SJSA1 (cell line): ENCODE results near the gene GLT6D1. TPM values are rescaled to one million over a fixed set of nuclear protein-coding genes. Genes with fewer than 3 reads are reported as not detected.

Experiments
- DNase-seq, 2 experiments: peaks; one replicate each; pipeline ENCODE4 v3.0.0-alpha.2; 2015 to 2020; ENCODE audit warnings: low spot score in 2 of 2, low read depth in 1 of 2
- H3K27ac ChIP-seq: fragments of 250-450 bp; sonication (Bioruptor Pico); 2 replicates; pipeline ENCODE4 v1.5.1; 2020; ENCODE audit warnings: mild to moderate bottlenecking, moderate library complexity
- H3K27me3 ChIP-seq: fragments of 250-450 bp; sonication (Bioruptor Pico); replicated peaks from 2 replicates; pipeline ENCODE4 v1.5.1; 2020; ENCODE audit warnings: mild to moderate bottlenecking, moderate library complexity
- H3K36me3 ChIP-seq: fragments of 250-450 bp; sonication (Bioruptor Pico); 2 replicates; pipeline ENCODE4 v1.5.1; 2020; ENCODE audit warnings: mild to moderate bottlenecking
- H3K4me1 ChIP-seq: fragments of 250-450 bp; sonication (Bioruptor Pico); replicated peaks from 2 replicates; pipeline ENCODE4 v1.6.1; 2021; ENCODE audit warnings: mild to moderate bottlenecking
- H3K4me3 ChIP-seq: fragments of 250-450 bp; sonication (Bioruptor Pico); 2 replicates; pipeline ENCODE4 v1.5.1; 2020; ENCODE audit warnings: mild to moderate bottlenecking
- H3K9me3 ChIP-seq: fragments of 250-450 bp; sonication (Bioruptor Pico); replicated peaks from 2 replicates; pipeline ENCODE4 v1.5.1; 2020; ENCODE audit warnings: mild to moderate bottlenecking
- total RNA-seq: library from RNA; depleted of rRNA; stranded (reverse); fragments of >200 nt; shearing (Covaris generic); gene quantifications from 2 replicates; pipeline ENCODE4 v1.2.3, GENCODE V29; 2014

The GLT6D1 gene
- total RNA-seq, 1 experiment from 2014 or later, result not detected

DNA sequence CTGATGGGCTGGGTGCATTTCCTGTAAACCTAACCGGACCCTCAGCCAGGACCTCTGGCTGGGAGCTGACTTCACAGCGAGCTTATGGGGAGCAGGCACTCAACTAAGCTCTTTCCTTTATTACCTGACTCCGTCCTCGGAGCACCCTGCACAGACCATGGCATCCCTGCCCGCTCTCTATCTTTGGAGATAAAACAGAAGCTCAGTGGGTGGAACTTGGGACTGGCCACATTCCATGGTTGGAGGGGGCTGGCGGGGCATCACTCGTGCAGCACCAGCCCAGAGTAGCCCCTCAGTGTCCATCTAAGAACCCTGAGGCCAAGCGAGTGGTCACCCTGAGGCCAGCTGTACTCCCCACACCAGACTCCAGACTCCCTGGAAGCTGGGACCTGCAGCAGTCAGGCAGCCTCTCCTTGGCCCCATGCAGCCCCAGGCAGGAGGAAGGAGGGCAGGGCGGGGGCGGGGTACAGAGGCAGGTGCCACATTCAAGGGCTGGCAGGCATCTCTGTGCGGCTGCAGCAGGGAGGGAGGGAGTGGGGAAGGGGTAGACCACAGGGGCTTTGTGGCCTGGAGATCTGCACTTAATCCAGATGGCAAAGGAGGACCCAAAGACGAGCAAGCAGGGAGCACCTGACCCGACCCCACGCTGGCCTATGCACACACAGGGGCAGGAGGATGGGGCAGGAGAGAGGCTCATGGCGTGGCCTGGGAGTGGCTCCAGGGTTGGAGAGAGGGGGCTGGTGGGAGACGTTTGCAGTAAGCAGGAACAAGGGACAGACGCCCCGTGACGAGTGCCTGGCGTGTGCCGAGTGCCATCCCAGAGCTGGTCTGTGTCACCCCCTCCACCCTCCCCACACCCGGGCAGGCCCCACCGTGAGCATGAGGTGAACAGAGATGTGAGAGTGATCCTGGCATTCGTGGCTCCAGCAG, 26.1 kb downstream of the GLT6D1 start:
- Histone ChIP-seq H3K27me3 (peaks cover 22% of the 10 kb centered on the region; the same call in 1 of the 2 replicates), H3K4me1 (no peaks in the 10 kb centered on the region), H3K27ac (no peak overlapping the region), H3K4me3 (no peak overlapping the region), H3K9me3 (no peaks in the 10 kb centered on the region), H3K36me3 (no peaks in the 10 kb centered on the region)
- DNase-seq, result no peak

DNA sequence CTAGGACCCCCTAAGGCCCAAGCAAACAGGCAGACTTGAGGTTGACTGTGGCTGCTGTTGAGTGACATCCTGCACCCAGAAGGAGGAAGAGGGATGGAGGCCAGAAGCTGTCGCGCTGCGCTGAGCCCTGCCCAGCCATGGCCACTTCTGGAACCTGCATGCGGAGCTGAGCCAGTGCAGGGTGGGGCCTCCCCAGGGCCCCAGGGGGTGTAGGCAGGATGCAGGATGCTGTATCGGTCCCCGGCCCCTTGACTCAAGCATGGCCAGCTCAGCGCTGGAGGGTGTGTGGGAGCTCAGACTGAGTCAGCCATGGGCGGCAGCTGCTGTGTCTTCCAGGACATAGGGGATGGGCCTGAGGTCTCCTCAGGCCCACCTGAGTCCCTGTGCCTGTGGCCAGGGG, 26.9 kb downstream of the GLT6D1 start:
- Histone ChIP-seq H3K9me3 (no peaks in the 10 kb centered on the region), H3K27me3 (peaks cover 18% of the 10 kb centered on the region; the same call in 1 of the 2 replicates), H3K36me3 (no peaks in the 10 kb centered on the region), H3K27ac (no peak overlapping the region), H3K4me3 (no peak overlapping the region), H3K4me1 (no peaks in the 10 kb centered on the region)
- DNase-seq, result no peak

- Histone ChIP-seq H3K27ac (no peak overlapping the region), H3K27me3 (peaks cover 18% of the 10 kb centered on the region; the same call in 1 of the 2 replicates), H3K4me1 (no peaks in the 10 kb centered on the region), H3K4me3 (no peak overlapping the region), H3K9me3 (no peaks in the 10 kb centered on the region), H3K36me3 (no peaks in the 10 kb centered on the region)
- no peak for DNase-seq
Measured at GRCh38 chr9:135611875-135612209, 27.5 kb downstream of the GLT6D1 start.

- Histone ChIP-seq H3K27me3 (peaks cover 16% of the 10 kb centered on the region; the same call in 1 of the 2 replicates), H3K4me1 (no peaks in the 10 kb centered on the region), H3K36me3 (no peaks in the 10 kb centered on the region), H3K9me3 (no peaks in the 10 kb centered on the region), H3K27ac (no peak overlapping the region), H3K4me3 (no peak overlapping the region)
- no peak for DNase-seq
Measured at GRCh38 chr9:135611142-135611874, 28.0 kb downstream of the GLT6D1 start.

DNA sequence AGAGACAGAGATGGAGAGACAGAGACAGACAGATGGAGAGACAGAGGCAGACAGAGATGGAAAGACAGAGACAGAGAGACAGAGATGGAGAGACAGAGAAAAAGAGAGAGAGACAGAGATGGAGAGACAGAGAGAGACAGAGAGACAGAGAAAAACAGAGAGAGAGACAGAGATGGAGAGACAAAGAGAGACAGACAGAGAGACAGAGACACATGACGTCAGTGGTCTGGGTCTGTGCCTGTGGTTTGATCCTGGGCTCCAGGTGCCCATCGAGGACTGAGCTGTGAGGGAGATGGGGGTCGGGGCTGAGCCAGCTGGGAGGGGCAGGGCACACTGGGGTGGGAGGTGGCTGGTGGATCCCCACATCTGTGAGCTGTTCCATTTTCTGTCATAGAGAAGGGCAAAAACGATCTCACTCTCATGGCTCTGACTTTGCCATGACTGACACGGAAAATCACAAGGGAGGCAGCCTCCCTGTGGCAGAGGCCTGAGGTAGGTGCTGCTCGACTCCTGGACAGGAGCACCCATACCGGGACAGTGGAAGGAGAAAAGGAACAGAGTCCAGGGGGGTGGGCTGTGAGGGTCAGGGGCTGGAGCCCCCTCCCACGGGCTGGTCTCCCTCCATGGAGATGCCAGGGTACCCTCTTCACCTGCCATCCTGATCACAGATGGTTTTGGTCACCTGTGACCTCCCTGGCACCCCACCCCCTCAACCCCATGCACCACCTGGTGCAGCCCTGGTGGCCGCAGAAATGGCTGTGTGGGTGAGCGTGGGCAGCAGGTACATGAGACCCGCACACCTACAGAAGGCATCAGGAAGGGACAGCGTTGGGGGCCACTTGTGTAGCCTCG, 28.8 kb downstream of the GLT6D1 start:
- H3K4me3 ChIP-seq, result no peak overlapping the region
- no peak for DNase-seq
- H3K4me1 ChIP-seq, result no peaks in the 10 kb centered on the region
- H3K9me3 ChIP-seq, result no peaks in the 10 kb centered on the region
- no peaks in the 10 kb centered on the region for H3K36me3 ChIP-seq
- H3K27me3 ChIP-seq, result peaks cover 11% of the 10 kb centered on the region; the same call in 1 of the 2 replicates
- H3K27ac ChIP-seq, result no peak overlapping the region

- DNase-seq, result no peak
- Histone ChIP-seq H3K36me3 (no peaks in the 10 kb centered on the region), H3K4me1 (no peaks in the 10 kb centered on the region), H3K9me3 (no peaks in the 10 kb centered on the region), H3K27ac (no peak overlapping the region), H3K4me3 (no peak overlapping the region), H3K27me3 (peaks cover under 1% of the 10 kb centered on the region; the same call in 1 of the 2 replicates)
Measured at GRCh38 chr9:135609366-135609955, 29.9 kb downstream of the GLT6D1 start.

- H3K27me3 ChIP-seq, result no peaks in the 10 kb centered on the region; the same call in 1 of the 2 replicates
- no peaks in the 10 kb centered on the region for H3K4me1 ChIP-seq
- H3K27ac ChIP-seq, result no peak overlapping the region
- no peaks in the 10 kb centered on the region for H3K36me3 ChIP-seq
- H3K9me3 ChIP-seq, result no peaks in the 10 kb centered on the region
- no peak overlapping the region for H3K4me3 ChIP-seq
- no peak for DNase-seq
Measured at GRCh38 chr9:135608999-135609317, 30.4 kb downstream of the GLT6D1 start.

DNA sequence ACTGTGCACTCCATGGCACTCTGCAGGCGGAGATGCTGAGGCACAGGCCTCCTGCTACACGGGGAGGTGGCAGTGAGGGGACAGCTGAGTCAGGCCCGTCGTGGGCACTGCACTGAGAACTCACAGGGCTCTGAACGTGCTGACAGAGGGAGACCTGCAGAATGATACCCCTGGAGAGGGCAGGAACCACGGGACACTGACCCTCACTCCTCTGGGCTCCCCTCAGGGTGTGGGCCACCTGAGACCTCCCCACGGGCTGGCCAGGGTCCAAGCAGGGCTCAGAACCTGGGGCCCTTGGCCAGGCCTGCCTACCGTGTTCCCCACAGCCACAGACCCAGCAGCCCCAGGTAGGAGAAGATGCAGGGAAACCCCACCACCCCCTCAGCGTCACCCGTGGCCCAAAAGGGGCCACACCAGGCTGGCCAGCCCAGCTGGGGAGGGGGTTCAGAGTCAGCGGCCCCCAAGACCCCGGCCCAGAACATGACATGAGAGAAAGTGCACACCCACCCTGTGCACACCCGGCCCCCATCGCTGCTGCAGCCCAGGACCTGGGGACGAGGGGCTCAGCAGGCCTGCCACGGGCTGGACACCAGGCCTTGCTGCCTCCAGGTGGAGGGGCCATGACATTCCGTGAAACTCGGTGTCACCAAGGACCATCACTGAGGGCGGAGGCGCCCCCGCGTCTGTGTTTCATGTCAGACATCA, 30.9 kb downstream of the GLT6D1 start:
- H3K4me1 ChIP-seq, result no peaks in the 10 kb centered on the region
- H3K27ac ChIP-seq, result no peak overlapping the region
- H3K36me3 ChIP-seq, result no peaks in the 10 kb centered on the region
- H3K9me3 ChIP-seq, result no peaks in the 10 kb centered on the region
- DNase-seq, result no peak
- no peaks in the 10 kb centered on the region; the same call in 1 of the 2 replicates for H3K27me3 ChIP-seq
- H3K4me3 ChIP-seq, result no peak overlapping the region

- H3K4me3 ChIP-seq, result no peak overlapping the region
- H3K4me1 ChIP-seq, result no peaks in the 10 kb centered on the region
- DNase-seq, result no peak
- H3K27ac ChIP-seq, result no peak overlapping the region
- H3K27me3 ChIP-seq, result no peaks in the 10 kb centered on the region; the same call in 1 of the 2 replicates
- H3K9me3 ChIP-seq, result no peaks in the 10 kb centered on the region
- H3K36me3 ChIP-seq, result no peaks in the 10 kb centered on the region
Measured at GRCh38 chr9:135607401-135608293, 31.7 kb downstream of the GLT6D1 start.

DNA sequence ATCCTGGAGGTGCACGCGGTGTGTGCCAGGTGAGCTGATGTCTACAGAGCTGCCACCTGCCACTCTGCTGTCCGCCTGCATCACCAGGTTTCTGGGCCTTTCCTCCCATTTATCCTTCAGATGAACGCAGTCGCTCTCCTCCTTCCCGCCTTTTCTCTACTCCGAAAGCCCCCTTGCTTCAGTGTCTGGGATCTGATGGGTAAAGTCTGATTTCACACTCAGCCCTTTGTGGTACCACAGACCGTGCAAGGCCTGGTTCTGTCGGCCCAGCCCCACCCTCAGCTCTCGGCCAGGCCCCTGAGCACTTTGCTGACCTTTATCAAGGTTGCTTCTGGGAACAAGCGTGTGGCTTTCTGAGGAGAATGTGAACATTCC, 32.5 kb downstream of the GLT6D1 start:
- H3K4me1 ChIP-seq, result no peaks in the 10 kb centered on the region
- no peaks in the 10 kb centered on the region for H3K36me3 ChIP-seq
- no peak for DNase-seq
- H3K27ac ChIP-seq, result no peak overlapping the region
- H3K4me3 ChIP-seq, result no peak overlapping the region
- H3K9me3 ChIP-seq, result no peaks in the 10 kb centered on the region
- H3K27me3 ChIP-seq, result no peaks in the 10 kb centered on the region; the same call in 1 of the 2 replicates

DNA sequence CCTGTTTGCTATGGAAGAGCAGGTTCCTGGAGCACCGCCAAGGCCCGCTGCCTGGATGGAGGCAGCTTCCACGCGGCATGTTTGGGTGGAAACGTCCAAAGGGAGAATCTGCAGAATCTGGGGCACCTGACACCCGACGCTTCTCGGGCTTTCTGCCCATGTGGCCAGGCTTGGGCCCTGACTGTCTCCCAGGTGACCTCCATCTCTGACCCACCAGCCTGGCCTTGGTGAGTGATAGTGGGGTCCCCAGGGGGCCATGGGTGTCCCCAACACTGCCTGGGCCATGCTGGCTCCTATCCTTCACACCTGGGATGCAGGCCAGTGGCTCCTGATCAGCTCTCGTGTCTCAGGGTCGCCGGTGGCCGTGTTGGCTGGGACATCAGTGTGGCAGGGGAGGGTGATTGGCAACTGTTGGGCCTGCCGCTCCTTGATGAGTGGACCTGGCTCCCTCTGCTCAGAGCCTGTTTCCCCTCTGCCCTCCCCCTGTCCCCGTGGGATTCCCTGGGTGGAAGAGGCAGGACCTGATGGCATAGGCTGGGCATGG, 34.0 kb downstream of the GLT6D1 start:
- no peak overlapping the region for H3K4me3 ChIP-seq
- no peaks in the 10 kb centered on the region for H3K36me3 ChIP-seq
- no peak for DNase-seq
- H3K27ac ChIP-seq, result no peak overlapping the region
- H3K27me3 ChIP-seq, result no peaks in the 10 kb centered on the region; the same call in 1 of the 2 replicates
- no peaks in the 10 kb centered on the region for H3K9me3 ChIP-seq
- H3K4me1 ChIP-seq, result no peaks in the 10 kb centered on the region
